HepG2 (cell line): ENCODE results near the gene RAC3. TPM values are rescaled to one million over a fixed set of nuclear protein-coding genes. Genes with fewer than 3 reads are reported as not detected.

Experiments
- AGO2 ChIP-seq: fragments of 200-400 bp; formaldehyde crosslinking; optimal IDR thresholded peaks from 2 replicates; pipeline ENCODE3; 2017; ENCODE audit warnings: mild to moderate bottlenecking, low read depth, low read length, moderate library complexity
- AKAP8 ChIP-seq: sonication (generic); formaldehyde crosslinking; IDR thresholded peaks from 2 replicates; pipeline ENCODE4 v1.5.1; 2020; ENCODE audit warnings: mild to moderate bottlenecking, missing genetic modification reagents
- CBX1 ChIP-seq: IDR thresholded peaks from one replicate; pipeline ENCODE4 v1.6.1; 2016; ENCODE audit warnings: antibody characterized with exemption, low read depth
- CHD2 ChIP-seq: IDR thresholded peaks from 2 replicates; pipeline ENCODE4 v1.6.1; 2011; ENCODE audit warnings: low read depth, low read length, improper control_type of control experiment
- ELF1 ChIP-seq: sonication (generic); formaldehyde crosslinking; IDR thresholded peaks from 2 replicates; pipeline ENCODE4 v1.4.0; 2020; ENCODE audit warnings: missing genetic modification reagents
- GTF3A ChIP-seq: sonication (generic); formaldehyde crosslinking; conservative IDR thresholded peaks from 2 replicates; pipeline ENCODE4 v1.4.0; 2020; ENCODE audit warnings: mild to moderate bottlenecking, missing genetic modification reagents
- HNRNPL ChIP-seq: fragments of 200-400 bp; formaldehyde crosslinking; IDR thresholded peaks from 2 replicates; pipeline ENCODE4 v1.6.1; 2017; ENCODE audit warnings: mild to moderate bottlenecking, low read depth, low read length
- IRF2 ChIP-seq: IDR thresholded peaks from 2 replicates; pipeline ENCODE4 v1.6.1; 2018; ENCODE audit warnings: missing genetic modification reagents, missing compliant biosample characterization
- ONECUT2 ChIP-seq: sonication (generic); formaldehyde crosslinking; IDR thresholded peaks from 2 replicates; pipeline ENCODE4 v1.4.0; 2020; ENCODE audit warnings: missing genetic modification reagents
- POLR2AphosphoS5 ChIP-seq: IDR thresholded peaks from 2 replicates; pipeline ENCODE4 v1.6.1; 2012; ENCODE audit warnings: low read depth, low read length
- POLR2G ChIP-seq: fragments of 200-400 bp; formaldehyde crosslinking; IDR thresholded peaks from 2 replicates; pipeline ENCODE4 v1.6.1; 2018; ENCODE audit warnings: mild to moderate bottlenecking, low read depth, low read length, moderate library complexity
- RELA ChIP-seq: sonication (generic); formaldehyde crosslinking; IDR thresholded peaks from 2 replicates; pipeline ENCODE4 v1.4.0; 2020; ENCODE audit warnings: missing genetic modification reagents
- TBX2 ChIP-seq: sonication (generic); formaldehyde crosslinking; IDR thresholded peaks from 2 replicates; pipeline ENCODE4 v1.5.0; 2020; ENCODE audit warnings: missing genetic modification reagents, mild to moderate bottlenecking, borderline replicate concordance
- ZNF329 ChIP-seq: sonication (generic); formaldehyde crosslinking; IDR thresholded peaks from 2 replicates; pipeline ENCODE4 v1.9.0; 2021; ENCODE audit warnings: low read depth, mild to moderate bottlenecking, missing genetic modification reagents
- polyA plus RNA-seq, 8 experiments: library from polyadenylated mRNA; depleted of rRNA in 3 of 8; stranded (reverse) in 7 of 8; unstranded in 1 of 8; fragments of >200 nt; fragmentation: Illumina TruSeq in 4 of 8; extraction: Trizol in 4 of 8; gene quantifications; 2 replicates each; pipeline versions ENCODE4 v1.2.1 to v1.2.3, GENCODE V29; 2011 to 2016; ENCODE audit warnings: low read depth in 4 of 8, missing spikeins in 1 of 8, mixed read lengths in 1 of 8; ENCODE audit not compliant: insufficient read depth in 1 of 8
- total RNA-seq, 5 experiments: library from RNA; depleted of rRNA; stranded (reverse); fragments of >200 nt; fragmentation: Illumina TruSeq; extraction: Trizol; gene quantifications; 2 replicates each; pipeline ENCODE4 v1.2.3, GENCODE V29; 2016; ENCODE audit warnings: low read depth in 1 of 5
- TF ChIP-seq, protein P1 (sequence below): IDR thresholded peaks from 2 replicates; pipeline ENCODE4 v1.6.1; 2018; ENCODE audit warnings: missing genetic modification reagents
- TF ChIP-seq, protein P2 (sequence below): sonication (generic); formaldehyde crosslinking; IDR thresholded peaks from 2 replicates; pipeline ENCODE4 v1.9.0; 2021; ENCODE audit warnings: missing genetic modification reagents, borderline replicate concordance
- TF ChIP-seq, protein P3 (sequence below): sonication (generic); formaldehyde crosslinking; IDR thresholded peaks from 2 replicates; pipeline ENCODE4 v1.8.1; 2023; ENCODE audit warnings: mild to moderate bottlenecking, moderate library complexity, missing genetic modification reagents
- TF ChIP-seq, protein P4 (sequence below): sonication (generic); formaldehyde crosslinking; IDR thresholded peaks from 2 replicates; pipeline ENCODE4 v1.8.0; 2022; ENCODE audit warnings: low read depth, missing genetic modification reagents
- TF ChIP-seq, protein P5 (sequence below): sonication (generic); formaldehyde crosslinking; IDR thresholded peaks from 2 replicates; pipeline ENCODE4 v1.8.0; 2023; ENCODE audit warnings: mild to moderate bottlenecking, missing genetic modification reagents
- TF ChIP-seq, protein P6 (sequence below): sonication (generic); formaldehyde crosslinking; IDR thresholded peaks from 2 replicates; pipeline ENCODE4 v1.8.1; 2023; ENCODE audit warnings: mild to moderate bottlenecking, inconsistent platforms, moderate library complexity, missing genetic modification reagents, borderline replicate concordance

Gene RAC3
- total and polyA plus RNA-seq, 2 of the 13 experiments (the other 11 are each of a cell fraction or from before 2014, with no cell fraction given), result 10.5 to 21.3 TPM

DNA sequence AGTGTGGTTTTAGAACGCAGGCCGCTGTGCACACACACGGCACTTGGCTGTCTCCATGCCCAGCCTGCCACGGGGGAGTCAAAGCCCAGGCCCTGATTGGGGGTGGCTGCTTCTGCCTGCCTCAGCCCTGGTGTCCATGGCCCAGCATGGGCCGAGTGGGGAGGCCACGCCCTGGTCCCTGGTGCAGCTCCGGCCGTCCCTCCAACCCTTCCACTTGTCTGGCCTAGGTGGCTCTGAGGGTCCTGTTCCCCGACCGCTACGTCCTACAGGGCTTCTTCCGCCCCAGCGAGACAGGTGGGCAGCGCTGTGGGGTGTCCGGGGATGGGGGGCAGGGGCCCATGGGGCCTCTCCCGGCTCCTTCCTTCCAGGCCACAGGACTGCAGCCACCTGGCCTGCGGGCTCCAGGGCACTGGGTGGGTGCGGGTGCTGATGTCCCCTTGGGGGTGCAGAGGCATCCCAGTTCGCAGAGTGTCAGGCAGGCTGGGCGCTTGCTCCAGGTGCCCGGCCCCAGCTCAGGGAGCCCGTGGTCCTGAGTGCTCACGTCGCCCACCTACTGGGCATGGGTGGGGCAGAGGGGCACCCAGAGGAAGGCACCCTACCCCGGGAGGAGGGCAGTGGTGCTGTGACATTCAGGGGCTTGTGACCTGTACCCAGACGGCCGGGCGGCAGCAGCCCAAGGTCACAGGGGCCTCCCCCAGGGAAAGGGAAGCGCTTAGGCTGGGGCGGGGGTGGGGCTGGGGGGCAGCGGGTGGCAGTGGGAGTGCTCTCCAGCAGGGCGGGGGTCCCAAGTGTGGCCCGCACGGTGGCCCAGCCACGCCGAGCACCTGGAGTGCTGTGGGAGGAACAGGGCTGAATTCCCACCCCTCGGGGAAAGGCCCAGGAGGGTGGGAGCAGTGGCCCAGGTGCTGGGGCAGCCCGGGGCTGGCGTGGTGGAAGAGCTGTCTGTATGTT is 20.6 kb upstream of the RAC3 start (continued):
- no peak for TF ChIP-seq IRF2 (CRISPR knock-in tag)
- TF ChIP-seq, protein P1, sequence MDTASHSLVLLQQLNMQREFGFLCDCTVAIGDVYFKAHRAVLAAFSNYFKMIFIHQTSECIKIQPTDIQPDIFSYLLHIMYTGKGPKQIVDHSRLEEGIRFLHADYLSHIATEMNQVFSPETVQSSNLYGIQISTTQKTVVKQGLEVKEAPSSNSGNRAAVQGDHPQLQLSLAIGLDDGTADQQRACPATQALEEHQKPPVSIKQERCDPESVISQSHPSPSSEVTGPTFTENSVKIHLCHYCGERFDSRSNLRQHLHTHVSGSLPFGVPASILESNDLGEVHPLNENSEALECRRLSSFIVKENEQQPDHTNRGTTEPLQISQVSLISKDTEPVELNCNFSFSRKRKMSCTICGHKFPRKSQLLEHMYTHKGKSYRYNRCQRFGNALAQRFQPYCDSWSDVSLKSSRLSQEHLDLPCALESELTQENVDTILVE (CRISPR knock-in tag), result no peak
- 0 out of 2 replicates have a peak, but pooled peaks have one; percentile 8 for TF ChIP-seq AKAP8 (CRISPR knock-in tag)
- TF ChIP-seq, protein P2, sequence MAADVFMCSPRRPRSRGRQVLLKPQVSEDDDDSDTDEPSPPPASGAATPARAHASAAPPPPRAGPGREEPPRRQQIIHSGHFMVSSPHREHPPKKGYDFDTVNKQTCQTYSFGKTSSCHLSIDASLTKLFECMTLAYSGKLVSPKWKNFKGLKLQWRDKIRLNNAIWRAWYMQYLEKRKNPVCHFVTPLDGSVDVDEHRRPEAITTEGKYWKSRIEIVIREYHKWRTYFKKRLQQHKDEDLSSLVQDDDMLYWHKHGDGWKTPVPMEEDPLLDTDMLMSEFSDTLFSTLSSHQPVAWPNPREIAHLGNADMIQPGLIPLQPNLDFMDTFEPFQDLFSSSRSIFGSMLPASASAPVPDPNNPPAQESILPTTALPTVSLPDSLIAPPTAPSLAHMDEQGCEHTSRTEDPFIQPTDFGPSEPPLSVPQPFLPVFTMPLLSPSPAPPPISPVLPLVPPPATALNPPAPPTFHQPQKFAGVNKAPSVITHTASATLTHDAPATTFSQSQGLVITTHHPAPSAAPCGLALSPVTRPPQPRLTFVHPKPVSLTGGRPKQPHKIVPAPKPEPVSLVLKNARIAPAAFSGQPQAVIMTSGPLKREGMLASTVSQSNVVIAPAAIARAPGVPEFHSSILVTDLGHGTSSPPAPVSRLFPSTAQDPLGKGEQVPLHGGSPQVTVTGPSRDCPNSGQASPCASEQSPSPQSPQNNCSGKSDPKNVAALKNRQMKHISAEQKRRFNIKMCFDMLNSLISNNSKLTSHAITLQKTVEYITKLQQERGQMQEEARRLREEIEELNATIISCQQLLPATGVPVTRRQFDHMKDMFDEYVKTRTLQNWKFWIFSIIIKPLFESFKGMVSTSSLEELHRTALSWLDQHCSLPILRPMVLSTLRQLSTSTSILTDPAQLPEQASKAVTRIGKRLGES (CRISPR knock-in tag), result no peak
- no peak for TF ChIP-seq ONECUT2 (CRISPR knock-in tag)
- TF ChIP-seq, protein P3, sequence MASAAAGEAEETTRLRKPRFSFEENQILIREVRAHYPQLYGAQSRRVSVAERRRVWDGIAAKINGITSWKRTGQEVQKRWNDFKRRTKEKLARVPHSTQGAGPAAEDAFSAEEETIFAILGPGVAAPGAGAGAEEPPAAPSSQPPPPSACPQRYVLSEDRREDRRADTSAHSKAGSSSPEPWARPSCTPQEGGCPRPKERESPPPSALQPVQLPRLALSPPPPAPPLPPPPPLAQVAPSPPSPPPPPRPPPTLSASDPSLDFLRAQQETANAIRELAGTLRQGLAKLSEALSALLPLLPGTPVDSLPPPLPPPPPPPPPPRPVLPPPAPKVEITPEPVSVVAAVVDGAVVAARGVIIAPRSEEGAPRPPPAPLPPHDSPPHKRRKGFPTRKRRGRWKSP (CRISPR knock-in tag), result no peak
- TF ChIP-seq ZNF329 (CRISPR knock-in tag), result no peak
- TF ChIP-seq, protein P4, sequence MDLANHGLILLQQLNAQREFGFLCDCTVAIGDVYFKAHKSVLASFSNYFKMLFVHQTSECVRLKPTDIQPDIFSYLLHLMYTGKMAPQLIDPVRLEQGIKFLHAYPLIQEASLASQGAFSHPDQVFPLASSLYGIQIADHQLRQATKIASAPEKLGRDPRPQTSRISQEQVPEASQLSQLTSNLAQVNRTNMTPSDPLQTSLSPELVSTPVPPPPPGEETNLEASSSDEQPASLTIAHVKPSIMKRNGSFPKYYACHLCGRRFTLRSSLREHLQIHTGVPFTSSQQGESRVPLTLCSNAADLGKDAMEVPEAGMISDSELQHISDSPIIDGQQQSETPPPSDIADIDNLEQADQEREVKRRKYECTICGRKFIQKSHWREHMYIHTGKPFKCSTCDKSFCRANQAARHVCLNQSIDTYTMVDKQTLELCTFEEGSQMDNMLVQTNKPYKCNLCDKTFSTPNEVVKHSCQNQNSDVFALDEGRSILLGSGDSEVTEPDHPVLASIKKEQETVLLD (CRISPR knock-in tag), result no peak
- TF ChIP-seq GTF3A (CRISPR knock-in tag), result no peak
- TF ChIP-seq ELF1, result no peak
- TF ChIP-seq, protein P5, sequence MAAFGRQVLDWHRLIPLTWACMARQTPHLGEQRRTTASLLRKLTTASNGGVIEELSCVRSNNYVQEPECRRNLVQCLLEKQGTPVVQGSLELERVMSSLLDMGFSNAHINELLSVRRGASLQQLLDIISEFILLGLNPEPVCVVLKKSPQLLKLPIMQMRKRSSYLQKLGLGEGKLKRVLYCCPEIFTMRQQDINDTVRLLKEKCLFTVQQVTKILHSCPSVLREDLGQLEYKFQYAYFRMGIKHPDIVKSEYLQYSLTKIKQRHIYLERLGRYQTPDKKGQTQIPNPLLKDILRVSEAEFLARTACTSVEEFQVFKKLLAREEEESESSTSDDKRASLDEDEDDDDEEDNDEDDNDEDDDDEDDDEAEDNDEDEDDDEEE, result no peak
- no peak for TF ChIP-seq CBX1
- TF ChIP-seq AGO2, result peak; percentile 94
- TF ChIP-seq CHD2, result no peak
- TF ChIP-seq POLR2G, result peak; percentile 43; the same call in 1 of the 2 replicates
- TF ChIP-seq POLR2AphosphoS5, result no peak
- no peak for TF ChIP-seq RELA (CRISPR knock-in tag)
- TF ChIP-seq, protein P6, sequence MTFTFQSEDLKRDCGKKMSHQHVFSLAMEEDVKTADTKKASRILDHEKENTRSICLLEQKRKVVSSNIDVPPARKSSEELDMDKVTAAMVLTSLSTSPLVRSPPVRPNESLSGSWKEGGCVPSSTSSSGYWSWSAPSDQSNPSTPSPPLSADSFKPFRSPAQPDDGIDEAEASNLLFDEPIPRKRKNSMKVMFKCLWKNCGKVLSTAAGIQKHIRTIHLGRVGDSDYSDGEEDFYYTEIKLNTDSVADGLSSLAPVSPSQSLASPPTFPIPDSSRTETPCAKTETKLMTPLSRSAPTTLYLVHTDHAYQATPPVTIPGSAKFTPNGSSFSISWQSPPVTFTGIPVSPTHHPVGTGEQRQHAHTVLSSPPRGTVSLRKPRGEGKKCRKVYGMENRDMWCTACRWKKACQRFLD (CRISPR knock-in tag), result no peak
- no peak for TF ChIP-seq TBX2 (CRISPR knock-in tag)
- peak; percentile 94 for TF ChIP-seq HNRNPL
